Esophagus muscularis mucosa (tissue), 4 donors: ENCODE data around the gene GATA3.

Source experiments
- EP300 ChIP-seq: sonication (generic); formaldehyde crosslinking; IDR thresholded peaks from one replicate; pipeline ENCODE4 v1.6.1; 2017; ENCODE audit warnings: antibody characterized with exemption
- POLR2A ChIP-seq: fragments of 450-650 bp; IDR thresholded peaks from one replicate; pipeline ENCODE4 v1.6.1; 2017; ENCODE audit warnings: antibody characterized with exemption, moderate library complexity, mild to moderate bottlenecking, low read depth
- POLR2AphosphoS5 ChIP-seq, 2 donors: sonication (generic); formaldehyde crosslinking; IDR thresholded peaks; one replicate each; pipeline ENCODE4 v1.6.1; 2017; ENCODE audit warnings: antibody characterized with exemption in 2 of 2
- TF ChIP-seq, protein P1 (sequence below), 3 experiments: fragments of 200-600 bp in 2 of 3; fragments of 450-650 bp in 1 of 3; sonication (generic) in 2 of 3; IDR thresholded peaks; one replicate each; pipeline ENCODE4 v1.5.1; 2017 to 2019; ENCODE audit warnings: antibody characterized with exemption in 3 of 3, mild to moderate bottlenecking in 2 of 3, moderate library complexity in 1 of 3

DNA sequence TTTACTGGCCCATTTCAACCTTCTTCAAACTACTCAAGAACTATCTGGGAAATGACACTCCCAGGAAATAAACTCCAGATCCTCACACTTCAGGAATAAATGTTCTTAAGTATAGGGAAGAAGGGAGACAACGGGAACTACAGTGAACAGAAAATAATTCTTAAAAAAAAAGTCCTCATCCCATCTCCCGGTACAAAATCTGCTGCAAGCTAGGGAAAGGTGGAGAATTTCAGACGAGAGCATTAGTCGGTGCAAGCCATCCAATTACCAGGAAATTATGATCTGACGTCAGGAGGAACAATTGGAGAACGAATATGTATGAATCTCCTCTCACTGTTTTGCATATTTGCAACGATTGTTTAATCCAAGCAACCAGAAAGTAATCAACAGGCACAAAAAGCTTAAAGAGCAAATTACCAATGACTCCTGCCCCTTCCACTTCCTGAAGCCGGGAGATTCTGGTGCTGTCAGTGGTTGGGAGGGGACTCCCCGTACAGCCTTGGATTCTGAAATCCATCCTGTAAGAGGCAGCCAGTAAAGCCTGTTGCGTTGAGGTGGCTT, 15.1 kb upstream of the GATA3 start:
- TF ChIP-seq, protein P1, sequence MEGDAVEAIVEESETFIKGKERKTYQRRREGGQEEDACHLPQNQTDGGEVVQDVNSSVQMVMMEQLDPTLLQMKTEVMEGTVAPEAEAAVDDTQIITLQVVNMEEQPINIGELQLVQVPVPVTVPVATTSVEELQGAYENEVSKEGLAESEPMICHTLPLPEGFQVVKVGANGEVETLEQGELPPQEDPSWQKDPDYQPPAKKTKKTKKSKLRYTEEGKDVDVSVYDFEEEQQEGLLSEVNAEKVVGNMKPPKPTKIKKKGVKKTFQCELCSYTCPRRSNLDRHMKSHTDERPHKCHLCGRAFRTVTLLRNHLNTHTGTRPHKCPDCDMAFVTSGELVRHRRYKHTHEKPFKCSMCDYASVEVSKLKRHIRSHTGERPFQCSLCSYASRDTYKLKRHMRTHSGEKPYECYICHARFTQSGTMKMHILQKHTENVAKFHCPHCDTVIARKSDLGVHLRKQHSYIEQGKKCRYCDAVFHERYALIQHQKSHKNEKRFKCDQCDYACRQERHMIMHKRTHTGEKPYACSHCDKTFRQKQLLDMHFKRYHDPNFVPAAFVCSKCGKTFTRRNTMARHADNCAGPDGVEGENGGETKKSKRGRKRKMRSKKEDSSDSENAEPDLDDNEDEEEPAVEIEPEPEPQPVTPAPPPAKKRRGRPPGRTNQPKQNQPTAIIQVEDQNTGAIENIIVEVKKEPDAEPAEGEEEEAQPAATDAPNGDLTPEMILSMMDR (IDR thresholded peaks at IDR 0.05) = no peak
- TF ChIP-seq EP300 = no peak
- no peak for TF ChIP-seq POLR2AphosphoS5 (IDR thresholded peaks at IDR 0.05)
- TF ChIP-seq POLR2A = no peak
